Adrenal gland (tissue), 12 donors: Measurements from ENCODE around the gene MTHFD1L. TPM values are rescaled to one million over a fixed set of nuclear protein-coding genes. Genes with fewer than 3 reads are reported as not detected.
"Not testable (repeated sequence)": the region's sequence is repeated elsewhere in the genome, so short reads cannot be mapped to it uniquely, and the experiment has no call there.

ENCODE experiments used
- DNase-seq, 7 donors: peaks; one replicate each; pipeline ENCODE4 v3.0.0-alpha.2; 2019 to 2020
- H3K27ac ChIP-seq, 5 donors: fragments of 200-600 bp; sonication (generic) in 4 of 5; 1 replicate in 3 of 5; 2 replicates in 2 of 5; pipeline versions ENCODE4 v1.5.1 to v1.8.0; 2016 to 2020; ENCODE audit warnings: mild to moderate bottlenecking in 1 of 5
- H3K27me3 ChIP-seq: fragments of 200-600 bp; 2 replicates; pipeline ENCODE4 v1.8.0; 2021
- H3K36me3 ChIP-seq, 2 donors: fragments of 200-600 bp; replicated peaks in 1 of 2; 1 replicate in 1 of 2; 2 replicates in 1 of 2; pipeline versions ENCODE4 v1.5.1 to v1.8.0; 2018 to 2022
- H3K4me1 ChIP-seq, 2 donors: fragments of 200-600 bp; replicated peaks in 1 of 2; 1 replicate in 1 of 2; 2 replicates in 1 of 2; pipeline versions ENCODE4 v1.5.1 to v1.8.0; 2018 to 2021
- H3K4me3 ChIP-seq, 4 donors: fragments of 200-600 bp; sonication (generic) in 3 of 4; one replicate each; pipeline ENCODE4 v1.5.1; 2016 to 2018
- H3K9me3 ChIP-seq, 3 donors: fragments of 200-600 bp; sonication (generic) in 1 of 3; replicated peaks in 1 of 3; 1 replicate in 2 of 3; 2 replicates in 1 of 3; pipeline versions ENCODE4 v1.5.1 to v1.8.0; 2016 to 2021
- CTCF ChIP-seq, 6 experiments: fragments of 450-650 bp in 4 of 6; fragments of 200-600 bp in 2 of 6; sonication (generic) in 1 of 6; IDR thresholded peaks; 1 replicate in 5 of 6; 2 replicates in 1 of 6; pipeline versions ENCODE4 v1.5.1 to v1.8.0; 2016 to 2021; ENCODE audit warnings: antibody characterized with exemption in 6 of 6, mild to moderate bottlenecking in 2 of 6, moderate library complexity in 1 of 6
- POLR2A ChIP-seq, 2 donors: fragments of 450-650 bp; IDR thresholded peaks; one replicate each; pipeline ENCODE4 v1.6.1; 2017; ENCODE audit warnings: antibody characterized with exemption in 2 of 2, mild to moderate bottlenecking in 2 of 2, moderate library complexity in 1 of 2
- WGBS, 4 donors: extraction: QIAGEN DNeasy Blood & Tissue Kit in 2 of 4; methylation state at CpG; one replicate each; pipeline versions ENCODE4 v1.1.5 to v1.1.7; 2013 to 2017; 5-methylcytosine and 5-hydroxymethylcytosine counted together
- intact Hi-C, 2 donors: fragments of 100-400 bp; cut with DNase I; formaldehyde crosslinking; loops; one replicate each; pipeline versions ENCODE4 v1.14.1 to v1.15.0; 2022 to 2023
- polyA plus RNA-seq, 3 donors: library from polyadenylated mRNA; stranded (reverse); fragments of 200-250 nt in 2 of 3; fragments of 350-450 nt in 1 of 3; fragmentation: Illumina TruSeq in 1 of 3; extraction: RNeasy Lipid Tissue Mini Kit (QIAGEN cat#74804) in 1 of 3; gene quantifications; one replicate each; pipeline ENCODE4 v1.2.3, GENCODE V29; 2013 to 2014
- total RNA-seq, 9 donors: library from RNA; depleted of rRNA in 4 of 9; stranded (reverse); fragments of >200 nt in 4 of 9; fragments of 120-200 nt in 1 of 9; fragmentation: NEBNext Ultra II Directional in 1 of 9; extraction: Animal tissue kit (Norgen Biotek cat#: 25700) in 1 of 9; gene quantifications; one replicate each; pipeline versions ENCODE4 v1.1.0 to v1.2.4, GENCODE V29; 2013 to 2023
- donor health status: healthy with polysubstance abuse.
- donor health status: Bipolar disorder and iron deficiency.
- donor health status: DM: yes; HTN: yes; CAD: no.
- donor health status: DM: no; HTN: no; CAD: no.
- donor health status: DM: no; HTN: no; CAD: no.
- donor health status: DM: yes; HTN: yes; CAD: no.

MTHFD1L gene
- total and polyA plus RNA-seq, 12 donors, result 8.5 to 28.8 (median 18.1) TPM

GRCh38 chr6:150841189-150841588 is 24.3 kb upstream of the MTHFD1L start:
- DNase-seq, result no peak
- intact Hi-C loops, result no loop called here
- Histone ChIP-seq H3K4me3 (no peak overlapping the region), H3K9me3 (no peaks in the 10 kb centered on the region), H3K27ac (no peak overlapping the region), H3K36me3 (no peaks in the 10 kb centered on the region), H3K27me3 (no peaks in the 10 kb centered on the region), H3K4me1 (no peaks in the 10 kb centered on the region)
- TF ChIP-seq CTCF (IDR thresholded peaks at IDR 0.05) (no peak), POLR2A (IDR thresholded peaks at IDR 0.05) (no peak)
- WGBS, 4 donors, result 95 to 98% (median 96%) methylated on average over 5 of the region's 5 CpGs

GRCh38 chr6:150841697-150842096 is 23.8 kb upstream of the MTHFD1L start:
- TF ChIP-seq POLR2A (IDR thresholded peaks at IDR 0.05) (no peak), CTCF (IDR thresholded peaks at IDR 0.05) (no peak)
- intact Hi-C loops, result no loop called here
- no peaks in the 10 kb centered on the region for H3K27me3 ChIP-seq
- no peaks in the 10 kb centered on the region for H3K4me1 ChIP-seq
- no peak overlapping the region for H3K27ac ChIP-seq
- no peaks in the 10 kb centered on the region for H3K36me3 ChIP-seq
- WGBS, 4 donors, result 72 to 79% (median 77%) methylated on average over 3 of the region's 3 CpGs
- H3K9me3 ChIP-seq, result no peaks in the 10 kb centered on the region
- no peak overlapping the region for H3K4me3 ChIP-seq
- DNase-seq, result no peak

GRCh38 chr6:150844371-150844770 is 21.1 kb upstream of the MTHFD1L start:
- no peak for DNase-seq
- intact Hi-C loops, result no loop called here
- TF ChIP-seq POLR2A (IDR thresholded peaks at IDR 0.05) (no peak), CTCF (IDR thresholded peaks at IDR 0.05) (no peak)
- H3K36me3 ChIP-seq, result no peaks in the 10 kb centered on the region
- H3K27ac ChIP-seq, result no peak overlapping the region
- H3K4me3 ChIP-seq, result no peak overlapping the region
- WGBS, 4 donors, result 90 to 95% (median 93%) methylated on average over 3 of the region's 3 CpGs
- no peaks in the 10 kb centered on the region for H3K4me1 ChIP-seq
- H3K9me3 ChIP-seq, result no peaks in the 10 kb centered on the region
- H3K27me3 ChIP-seq, result no peaks in the 10 kb centered on the region

- Histone ChIP-seq H3K27ac (no peak overlapping the region), H3K9me3 (no peaks in the 10 kb centered on the region), H3K4me1 (no peaks in the 10 kb centered on the region), H3K27me3 (no peaks in the 10 kb centered on the region), H3K4me3 (no peak overlapping the region), H3K36me3 (no peaks in the 10 kb centered on the region)
- TF ChIP-seq POLR2A (IDR thresholded peaks at IDR 0.05), result no peak
- no peak for DNase-seq
- 91 to 98% (median 94%) methylated on average over 5 of the region's 5 CpGs for WGBS, 4 donors
- intact Hi-C loops, result no loop called here
Observed at GRCh38 chr6:150846641-150847040, 18.9 kb upstream of the MTHFD1L start.

- Histone ChIP-seq H3K4me1 (no peaks in the 10 kb centered on the region), H3K9me3 (no peaks in the 10 kb centered on the region), H3K36me3 (no peaks in the 10 kb centered on the region), H3K27ac (no peak overlapping the region), H3K4me3 (no peak overlapping the region), H3K27me3 (no peaks in the 10 kb centered on the region)
- WGBS, 4 donors, result 40 to 75% (median 60%) methylated on average over 1 to 2 of the region's 2 CpGs
- intact Hi-C loops, result no loop called here
- TF ChIP-seq POLR2A (IDR thresholded peaks at IDR 0.05) (no peak), CTCF (IDR thresholded peaks at IDR 0.05) (no peak)
- no peak for DNase-seq
Observed at GRCh38 chr6:150848400-150848799, 17.1 kb upstream of the MTHFD1L start.

GRCh38 chr6:150854392-150854791 is 11.1 kb upstream of the MTHFD1L start:
- H3K27me3 ChIP-seq, H3K4me3 ChIP-seq, DNase-seq, H3K27ac ChIP-seq, intact Hi-C loops, H3K36me3 ChIP-seq, H3K9me3 ChIP-seq: not testable (repeated sequence)
- WGBS, 4 donors, result 84 to 95% (median 90%) methylated on average over 5 of the region's 5 CpGs
- H3K4me1 ChIP-seq, result peaks cover 18 to 19% of the 10 kb centered on the region in 2 donors

- H3K4me3 ChIP-seq, H3K27ac ChIP-seq, H3K9me3 ChIP-seq, H3K27me3 ChIP-seq, intact Hi-C loops, DNase-seq, H3K36me3 ChIP-seq: not testable (repeated sequence)
- H3K4me1 ChIP-seq, result peaks cover 18 to 19% of the 10 kb centered on the region in 2 donors
- 95 to 98% (median 97%) methylated on average over 8 of the region's 8 CpGs for WGBS, 4 donors
Observed at GRCh38 chr6:150855171-150855570, 10.3 kb upstream of the MTHFD1L start.
